ENCODE results near the gene COL6A3.

Gene COL6A3

DNA sequence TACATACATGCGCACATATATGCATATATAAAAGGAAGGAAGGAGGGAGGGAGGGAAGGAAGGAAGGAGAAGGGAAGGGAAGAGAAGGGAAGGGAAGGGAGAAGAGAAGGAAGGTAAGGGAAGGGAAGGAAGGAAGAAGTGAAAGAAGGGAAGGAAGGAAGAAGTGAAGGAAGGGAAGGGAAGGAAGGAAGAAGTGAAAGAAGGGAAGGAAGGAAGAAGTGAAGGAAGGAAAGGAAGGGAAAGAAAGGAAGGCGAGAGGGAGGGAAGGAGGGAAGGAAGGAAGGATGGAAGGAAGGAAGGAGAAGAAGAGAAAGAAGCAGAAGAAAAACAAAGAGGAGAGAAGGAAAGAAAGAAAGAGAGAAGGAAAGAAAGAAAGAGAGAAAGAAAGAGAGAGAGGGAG, 16.9 kb downstream of the COL6A3 start:
- no peaks in the 10 kb centered on the region for H3K9me3 ChIP-seq (ENCODE audit: control insufficient read depth, insufficient read depth, low read depth, low read length)
- TF ChIP-seq PRDM1 (tag by site-specific recombination; IDR thresholded peaks at IDR 0.05) (peak; percentile 17; the same call in 1 of the 2 replicates), ZNF366 (tag by site-specific recombination; conservative IDR thresholded peaks at IDR 0.05) (peak; percentile 82)
- TF ChIP-seq, protein P1, sequence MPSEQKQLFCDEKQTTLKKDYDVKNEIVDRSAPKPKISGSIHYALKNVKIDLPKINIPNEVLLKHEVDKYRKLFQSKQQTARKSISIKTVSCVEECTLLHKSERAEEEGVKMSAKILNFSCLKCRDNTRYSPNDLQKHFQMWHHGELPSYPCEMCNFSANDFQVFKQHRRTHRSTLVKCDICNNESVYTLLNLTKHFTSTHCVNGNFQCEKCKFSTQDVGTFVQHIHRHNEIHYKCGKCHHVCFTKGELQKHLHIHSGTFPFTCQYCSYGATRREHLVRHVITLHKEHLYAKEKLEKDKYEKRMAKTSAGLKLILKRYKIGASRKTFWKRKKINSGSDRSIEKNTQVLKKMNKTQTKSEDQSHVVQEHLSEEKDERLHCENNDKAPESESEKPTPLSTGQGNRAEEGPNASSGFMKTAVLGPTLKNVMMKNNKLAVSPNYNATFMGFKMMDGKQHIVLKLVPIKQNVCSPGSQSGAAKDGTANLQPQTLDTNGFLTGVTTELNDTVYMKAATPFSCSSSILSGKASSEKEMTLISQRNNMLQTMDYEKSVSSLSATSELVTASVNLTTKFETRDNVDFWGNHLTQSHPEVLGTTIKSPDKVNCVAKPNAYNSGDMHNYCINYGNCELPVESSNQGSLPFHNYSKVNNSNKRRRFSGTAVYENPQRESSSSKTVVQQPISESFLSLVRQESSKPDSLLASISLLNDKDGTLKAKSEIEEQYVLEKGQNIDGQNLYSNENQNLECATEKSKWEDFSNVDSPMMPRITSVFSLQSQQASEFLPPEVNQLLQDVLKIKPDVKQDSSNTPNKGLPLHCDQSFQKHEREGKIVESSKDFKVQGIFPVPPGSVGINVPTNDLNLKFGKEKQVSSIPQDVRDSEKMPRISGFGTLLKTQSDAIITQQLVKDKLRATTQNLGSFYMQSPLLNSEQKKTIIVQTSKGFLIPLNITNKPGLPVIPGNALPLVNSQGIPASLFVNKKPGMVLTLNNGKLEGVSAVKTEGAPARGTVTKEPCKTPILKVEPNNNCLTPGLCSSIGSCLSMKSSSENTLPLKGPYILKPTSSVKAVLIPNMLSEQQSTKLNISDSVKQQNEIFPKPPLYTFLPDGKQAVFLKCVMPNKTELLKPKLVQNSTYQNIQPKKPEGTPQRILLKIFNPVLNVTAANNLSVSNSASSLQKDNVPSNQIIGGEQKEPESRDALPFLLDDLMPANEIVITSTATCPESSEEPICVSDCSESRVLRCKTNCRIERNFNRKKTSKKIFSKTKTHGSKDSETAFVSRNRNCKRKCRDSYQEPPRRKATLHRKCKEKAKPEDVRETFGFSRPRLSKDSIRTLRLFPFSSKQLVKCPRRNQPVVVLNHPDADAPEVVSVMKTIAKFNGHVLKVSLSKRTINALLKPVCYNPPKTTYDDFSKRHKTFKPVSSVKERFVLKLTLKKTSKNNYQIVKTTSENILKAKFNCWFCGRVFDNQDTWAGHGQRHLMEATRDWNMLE (tag by site-specific recombination; conservative IDR thresholded peaks at IDR 0.05; ENCODE audit: low read depth) = no peak
- no peak overlapping the region for H3K4me3 ChIP-seq (ENCODE audit: low read depth, low read length)
- H3K4me1 ChIP-seq (ENCODE audit: control insufficient read depth, insufficient read depth, low read length) = no peaks in the 10 kb centered on the region
- ChIA-PET CTCF (interaction anchor here (1.3 kb wide), 1 partner anchor 231 kb away, joined by 3 read pairs; no protein-coding TSS in a partner anchor), POLR2A (no interaction called here)
- no peak overlapping the region for H3K27ac ChIP-seq (ENCODE audit: extremely low read depth, low read depth, low read length)
- H3K36me3 ChIP-seq (ENCODE audit: control insufficient read depth in 2 of 2, insufficient read depth in 1 of 2, low read length in 2 of 2) = no peaks in the 10 kb centered on the region

DNA sequence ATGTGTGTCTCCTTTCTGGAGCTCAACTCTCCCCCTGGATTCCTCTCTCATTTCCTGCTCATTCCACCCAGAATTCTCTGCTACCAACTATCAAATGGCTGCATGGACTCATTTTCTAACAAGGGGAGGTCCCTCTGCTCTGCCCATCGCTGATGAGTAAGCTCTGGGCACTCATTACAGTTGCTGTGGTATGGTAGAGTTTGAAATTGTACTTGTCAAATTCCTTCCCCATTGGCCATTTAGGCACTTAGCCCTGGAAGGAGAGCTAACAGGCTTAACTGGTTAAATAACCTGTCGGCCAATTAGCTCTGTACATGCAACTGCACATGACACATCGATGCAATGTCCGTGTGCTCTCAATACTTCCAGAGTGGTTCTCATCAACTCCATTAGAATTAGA, 20.4 kb downstream of the COL6A3 start:
- Histone ChIP-seq H3K27ac (ENCODE audit: extremely low read depth, low read depth, low read length) (no peak overlapping the region), H3K36me3 (ENCODE audit: control insufficient read depth in 2 of 2, insufficient read depth in 1 of 2, low read length in 2 of 2) (no peaks in the 10 kb centered on the region), H3K4me3 (ENCODE audit: low read depth, low read length) (no peak overlapping the region), H3K9me3 (ENCODE audit: control insufficient read depth, insufficient read depth, low read depth, low read length) (no peaks in the 10 kb centered on the region), H3K4me1 (ENCODE audit: control insufficient read depth, insufficient read depth, low read length) (no peaks in the 10 kb centered on the region)
- ChIA-PET CTCF (interaction anchor here (1.0 to 1.2 kb wide), 2 partner anchors 28 to 119 kb away, joined by 3 to 8 read pairs; no protein-coding TSS in a partner anchor), POLR2A (no interaction called here)
- no peak for TF ChIP-seq ZSCAN16 (tag by site-specific recombination; IDR thresholded peaks at IDR 0.05)
- TF ChIP-seq, protein P2, sequence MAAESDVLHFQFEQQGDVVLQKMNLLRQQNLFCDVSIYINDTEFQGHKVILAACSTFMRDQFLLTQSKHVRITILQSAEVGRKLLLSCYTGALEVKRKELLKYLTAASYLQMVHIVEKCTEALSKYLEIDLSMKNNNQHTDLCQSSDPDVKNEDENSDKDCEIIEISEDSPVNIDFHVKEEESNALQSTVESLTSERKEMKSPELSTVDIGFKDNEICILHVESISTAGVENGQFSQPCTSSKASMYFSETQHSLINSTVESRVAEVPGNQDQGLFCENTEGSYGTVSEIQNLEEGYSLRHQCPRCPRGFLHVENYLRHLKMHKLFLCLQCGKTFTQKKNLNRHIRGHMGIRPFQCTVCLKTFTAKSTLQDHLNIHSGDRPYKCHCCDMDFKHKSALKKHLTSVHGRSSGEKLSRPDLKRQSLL (tag by site-specific recombination; IDR thresholded peaks at IDR 0.05) = no peak
- TF ChIP-seq BCL11B (tag by site-specific recombination; IDR thresholded peaks at IDR 0.05; ENCODE audit: low read depth) = no peak
- TF ChIP-seq ZNF404 (tag by site-specific recombination; IDR thresholded peaks at IDR 0.05) = no peak
- TF ChIP-seq, protein P3, sequence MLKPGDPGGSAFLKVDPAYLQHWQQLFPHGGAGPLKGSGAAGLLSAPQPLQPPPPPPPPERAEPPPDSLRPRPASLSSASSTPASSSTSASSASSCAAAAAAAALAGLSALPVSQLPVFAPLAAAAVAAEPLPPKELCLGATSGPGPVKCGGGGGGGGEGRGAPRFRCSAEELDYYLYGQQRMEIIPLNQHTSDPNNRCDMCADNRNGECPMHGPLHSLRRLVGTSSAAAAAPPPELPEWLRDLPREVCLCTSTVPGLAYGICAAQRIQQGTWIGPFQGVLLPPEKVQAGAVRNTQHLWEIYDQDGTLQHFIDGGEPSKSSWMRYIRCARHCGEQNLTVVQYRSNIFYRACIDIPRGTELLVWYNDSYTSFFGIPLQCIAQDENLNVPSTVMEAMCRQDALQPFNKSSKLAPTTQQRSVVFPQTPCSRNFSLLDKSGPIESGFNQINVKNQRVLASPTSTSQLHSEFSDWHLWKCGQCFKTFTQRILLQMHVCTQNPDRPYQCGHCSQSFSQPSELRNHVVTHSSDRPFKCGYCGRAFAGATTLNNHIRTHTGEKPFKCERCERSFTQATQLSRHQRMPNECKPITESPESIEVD (tag by site-specific recombination; IDR thresholded peaks at IDR 0.05) = no peak
- TF ChIP-seq ZSCAN30 (tag by site-specific recombination; IDR thresholded peaks at IDR 0.05) = no peak
- no peak for TF ChIP-seq ZNF623 (tag by site-specific recombination; IDR thresholded peaks at IDR 0.05)
- no peak for TF ChIP-seq KLF9 (tag by site-specific recombination; IDR thresholded peaks at IDR 0.05; ENCODE audit: low read depth)
- TF ChIP-seq, protein P1 (tag by site-specific recombination; conservative IDR thresholded peaks at IDR 0.05; ENCODE audit: low read depth) = no peak
- TF ChIP-seq ZFP41 (tag by site-specific recombination; IDR thresholded peaks at IDR 0.05; ENCODE audit: borderline replicate concordance) = no peak
- TF ChIP-seq RBAK (tag by site-specific recombination; IDR thresholded peaks at IDR 0.05) = no peak
- TF ChIP-seq ZNF132 (tag by site-specific recombination; IDR thresholded peaks at IDR 0.05; ENCODE audit: borderline replicate concordance) = no peak
- no peak for TF ChIP-seq ZBTB7A (tag by site-specific recombination; IDR thresholded peaks at IDR 0.05; ENCODE audit: low read depth)
- TF ChIP-seq, protein P4, sequence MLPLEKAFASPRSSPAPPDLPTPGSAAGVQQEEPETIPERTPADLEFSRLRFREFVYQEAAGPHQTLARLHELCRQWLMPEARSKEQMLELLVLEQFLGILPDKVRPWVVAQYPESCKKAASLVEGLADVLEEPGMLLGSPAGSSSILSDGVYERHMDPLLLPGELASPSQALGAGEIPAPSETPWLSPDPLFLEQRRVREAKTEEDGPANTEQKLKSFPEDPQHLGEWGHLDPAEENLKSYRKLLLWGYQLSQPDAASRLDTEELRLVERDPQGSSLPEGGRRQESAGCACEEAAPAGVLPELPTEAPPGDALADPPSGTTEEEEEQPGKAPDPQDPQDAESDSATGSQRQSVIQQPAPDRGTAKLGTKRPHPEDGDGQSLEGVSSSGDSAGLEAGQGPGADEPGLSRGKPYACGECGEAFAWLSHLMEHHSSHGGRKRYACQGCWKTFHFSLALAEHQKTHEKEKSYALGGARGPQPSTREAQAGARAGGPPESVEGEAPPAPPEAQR (tag by site-specific recombination; IDR thresholded peaks at IDR 0.05) = no peak
- TF ChIP-seq, protein P5, sequence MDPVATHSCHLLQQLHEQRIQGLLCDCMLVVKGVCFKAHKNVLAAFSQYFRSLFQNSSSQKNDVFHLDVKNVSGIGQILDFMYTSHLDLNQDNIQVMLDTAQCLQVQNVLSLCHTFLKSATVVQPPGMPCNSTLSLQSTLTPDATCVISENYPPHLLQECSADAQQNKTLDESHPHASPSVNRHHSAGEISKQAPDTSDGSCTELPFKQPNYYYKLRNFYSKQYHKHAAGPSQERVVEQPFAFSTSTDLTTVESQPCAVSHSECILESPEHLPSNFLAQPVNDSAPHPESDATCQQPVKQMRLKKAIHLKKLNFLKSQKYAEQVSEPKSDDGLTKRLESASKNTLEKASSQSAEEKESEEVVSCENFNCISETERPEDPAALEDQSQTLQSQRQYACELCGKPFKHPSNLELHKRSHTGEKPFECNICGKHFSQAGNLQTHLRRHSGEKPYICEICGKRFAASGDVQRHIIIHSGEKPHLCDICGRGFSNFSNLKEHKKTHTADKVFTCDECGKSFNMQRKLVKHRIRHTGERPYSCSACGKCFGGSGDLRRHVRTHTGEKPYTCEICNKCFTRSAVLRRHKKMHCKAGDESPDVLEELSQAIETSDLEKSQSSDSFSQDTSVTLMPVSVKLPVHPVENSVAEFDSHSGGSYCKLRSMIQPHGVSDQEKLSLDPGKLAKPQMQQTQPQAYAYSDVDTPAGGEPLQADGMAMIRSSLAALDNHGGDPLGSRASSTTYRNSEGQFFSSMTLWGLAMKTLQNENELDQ (tag by site-specific recombination; IDR thresholded peaks at IDR 0.05; ENCODE audit: low read depth) = no peak
